HepG2 (cell line): ENCODE results near the gene FARSB. TPM values are rescaled to one million over a fixed set of nuclear protein-coding genes. Genes with fewer than 3 reads are reported as not detected.

Experiments
- ARNT ChIP-seq: fragments of 450-650 bp; IDR thresholded peaks from 2 replicates; pipeline ENCODE4 v1.6.1; 2017
- HMGA1 ChIP-seq: sonication (generic); formaldehyde crosslinking; conservative IDR thresholded peaks from 2 replicates; pipeline ENCODE4 v1.4.0; 2020; ENCODE audit warnings: missing genetic modification reagents
- KMT2B ChIP-seq: IDR thresholded peaks from 2 replicates; pipeline ENCODE4 v1.6.1; 2016; ENCODE audit warnings: missing genetic modification reagents, missing compliant biosample characterization
- MTA3 ChIP-seq: sonication (generic); formaldehyde crosslinking; IDR thresholded peaks from 2 replicates; pipeline ENCODE4 v1.4.0; 2020; ENCODE audit warnings: missing genetic modification reagents
- PCBP2 ChIP-seq: fragments of 200-400 bp; formaldehyde crosslinking; optimal IDR thresholded peaks from 2 replicates; pipeline ENCODE3; 2018; ENCODE audit warnings: low read length, low read depth; ENCODE audit not compliant: poor library complexity, severe bottlenecking
- PPARG ChIP-seq: conservative IDR thresholded peaks from 2 replicates; pipeline ENCODE4 v1.6.1; 2016; ENCODE audit warnings: missing biosample characterization, missing genetic modification reagents
- PTBP1 ChIP-seq: fragments of 200-400 bp; formaldehyde crosslinking; IDR thresholded peaks from 2 replicates; pipeline ENCODE4 v1.6.1; 2018; ENCODE audit warnings: low read length, low read depth; ENCODE audit not compliant: poor library complexity, severe bottlenecking
- ZFP37 ChIP-seq: sonication (generic); formaldehyde crosslinking; IDR thresholded peaks from 2 replicates; pipeline ENCODE4 v1.4.0; 2020; ENCODE audit warnings: missing genetic modification reagents, borderline replicate concordance
- ZFX ChIP-seq: sonication (generic); formaldehyde crosslinking; IDR thresholded peaks from 2 replicates; pipeline ENCODE4 v1.4.0; 2020; ENCODE audit warnings: mild to moderate bottlenecking, low read depth, missing genetic modification reagents, moderate library complexity
- ZMYM2 ChIP-seq: sonication (generic); formaldehyde crosslinking; IDR thresholded peaks from 2 replicates; pipeline ENCODE4 v1.8.0; 2022; ENCODE audit warnings: mild to moderate bottlenecking, missing genetic modification reagents
- ZNF225 ChIP-seq: sonication (generic); formaldehyde crosslinking; IDR thresholded peaks from 2 replicates; pipeline ENCODE4 v1.4.0; 2020; ENCODE audit warnings: mild to moderate bottlenecking, missing genetic modification reagents
- ZNF30 ChIP-seq: sonication (generic); formaldehyde crosslinking; IDR thresholded peaks from 2 replicates; pipeline ENCODE4 v1.5.0; 2020; ENCODE audit warnings: mild to moderate bottlenecking, missing genetic modification reagents
- ZNF331 ChIP-seq: sonication (generic); formaldehyde crosslinking; IDR thresholded peaks from 2 replicates; pipeline ENCODE4 v1.4.0; 2020; ENCODE audit warnings: missing genetic modification reagents
- ZNF761 ChIP-seq: sonication (generic); formaldehyde crosslinking; conservative IDR thresholded peaks from 2 replicates; pipeline ENCODE4 v1.4.0; 2020; ENCODE audit warnings: mild to moderate bottlenecking, missing genetic modification reagents
- polyA plus RNA-seq, 8 experiments: library from polyadenylated mRNA; depleted of rRNA in 3 of 8; stranded (reverse) in 7 of 8; unstranded in 1 of 8; fragments of >200 nt; fragmentation: Illumina TruSeq in 4 of 8; extraction: Trizol in 4 of 8; gene quantifications; 2 replicates each; pipeline versions ENCODE4 v1.2.1 to v1.2.3, GENCODE V29; 2011 to 2016; ENCODE audit warnings: low read depth in 4 of 8, missing spikeins in 1 of 8, mixed read lengths in 1 of 8; ENCODE audit not compliant: insufficient read depth in 1 of 8
- total RNA-seq, 5 experiments: library from RNA; depleted of rRNA; stranded (reverse); fragments of >200 nt; fragmentation: Illumina TruSeq; extraction: Trizol; gene quantifications; 2 replicates each; pipeline ENCODE4 v1.2.3, GENCODE V29; 2016; ENCODE audit warnings: low read depth in 1 of 5
- TF ChIP-seq, protein P1 (sequence below): sonication (generic); formaldehyde crosslinking; IDR thresholded peaks from 2 replicates; pipeline ENCODE4 v1.4.0; 2020; ENCODE audit warnings: mild to moderate bottlenecking, missing genetic modification reagents, borderline replicate concordance
- TF ChIP-seq, protein P2 (sequence below): sonication (generic); formaldehyde crosslinking; IDR thresholded peaks from 2 replicates; pipeline ENCODE4 v1.4.0; 2020; ENCODE audit warnings: mild to moderate bottlenecking, missing genetic modification reagents
- TF ChIP-seq, protein P3 (sequence below): sonication (generic); formaldehyde crosslinking; conservative IDR thresholded peaks from 2 replicates; pipeline ENCODE4 v1.8.0; 2022; ENCODE audit warnings: missing genetic modification reagents
- TF ChIP-seq, protein P4 (sequence below): sonication (generic); formaldehyde crosslinking; IDR thresholded peaks from 2 replicates; pipeline ENCODE4 v1.4.0; 2020; ENCODE audit warnings: mild to moderate bottlenecking, missing genetic modification reagents
- TF ChIP-seq, protein P5 (sequence below): sonication (generic); formaldehyde crosslinking; IDR thresholded peaks from 2 replicates; pipeline ENCODE4 v1.4.0; 2020; ENCODE audit warnings: missing genetic modification reagents

Gene FARSB
- total and polyA plus RNA-seq, 2 of the 13 experiments (the other 11 are each of a cell fraction or from before 2014, with no cell fraction given) = 23.3 to 45.9 TPM

DNA sequence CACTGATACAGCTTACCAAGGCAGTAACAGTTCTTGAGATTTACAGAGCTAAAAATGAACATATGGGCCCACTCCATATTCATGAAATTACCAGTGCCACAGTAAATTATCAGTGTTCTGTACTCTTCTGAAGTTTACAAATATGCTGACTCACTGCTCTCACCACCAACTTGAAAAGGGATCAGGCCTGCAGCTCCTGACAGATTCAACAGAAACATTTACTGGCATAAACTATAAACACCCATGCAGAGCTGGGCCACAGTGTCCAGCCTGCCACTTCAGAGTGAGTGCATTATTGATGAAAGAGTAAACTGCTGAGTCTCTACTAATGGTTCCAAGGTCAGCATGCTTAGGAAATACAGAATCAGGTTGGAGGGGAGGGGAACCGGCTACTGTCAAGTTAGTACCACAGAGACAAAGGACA is 83.1 kb downstream of the FARSB start (continued):
- TF ChIP-seq PCBP2 (no peak), KMT2B (CRISPR knock-in tag) (no peak), PPARG (CRISPR knock-in tag) (no peak), ARNT (no peak), ZNF331 (peak; percentile 96), ZFX (CRISPR knock-in tag) (peak; percentile 51), PTBP1 (no peak), MTA3 (no peak), ZNF761 (no peak), ZNF30 (CRISPR knock-in tag) (no peak), ZFP37 (CRISPR knock-in tag) (no peak), HMGA1 (no peak), ZMYM2 (no peak), ZNF225 (CRISPR knock-in tag) (no peak)
- TF ChIP-seq, protein P1, sequence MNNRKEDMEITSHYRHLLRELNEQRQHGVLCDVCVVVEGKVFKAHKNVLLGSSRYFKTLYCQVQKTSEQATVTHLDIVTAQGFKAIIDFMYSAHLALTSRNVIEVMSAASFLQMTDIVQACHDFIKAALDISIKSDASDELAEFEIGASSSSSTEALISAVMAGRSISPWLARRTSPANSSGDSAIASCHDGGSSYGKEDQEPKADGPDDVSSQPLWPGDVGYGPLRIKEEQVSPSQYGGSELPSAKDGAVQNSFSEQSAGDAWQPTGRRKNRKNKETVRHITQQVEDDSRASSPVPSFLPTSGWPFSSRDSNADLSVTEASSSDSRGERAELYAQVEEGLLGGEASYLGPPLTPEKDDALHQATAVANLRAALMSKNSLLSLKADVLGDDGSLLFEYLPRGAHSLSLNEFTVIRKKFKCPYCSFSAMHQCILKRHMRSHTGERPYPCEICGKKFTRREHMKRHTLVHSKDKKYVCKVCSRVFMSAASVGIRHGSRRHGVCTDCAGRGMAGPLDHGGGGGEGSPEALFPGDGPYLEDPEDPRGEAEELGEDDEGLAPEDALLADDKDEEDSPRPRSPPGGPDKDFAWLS (CRISPR knock-in tag) = no peak
- TF ChIP-seq, protein P2, sequence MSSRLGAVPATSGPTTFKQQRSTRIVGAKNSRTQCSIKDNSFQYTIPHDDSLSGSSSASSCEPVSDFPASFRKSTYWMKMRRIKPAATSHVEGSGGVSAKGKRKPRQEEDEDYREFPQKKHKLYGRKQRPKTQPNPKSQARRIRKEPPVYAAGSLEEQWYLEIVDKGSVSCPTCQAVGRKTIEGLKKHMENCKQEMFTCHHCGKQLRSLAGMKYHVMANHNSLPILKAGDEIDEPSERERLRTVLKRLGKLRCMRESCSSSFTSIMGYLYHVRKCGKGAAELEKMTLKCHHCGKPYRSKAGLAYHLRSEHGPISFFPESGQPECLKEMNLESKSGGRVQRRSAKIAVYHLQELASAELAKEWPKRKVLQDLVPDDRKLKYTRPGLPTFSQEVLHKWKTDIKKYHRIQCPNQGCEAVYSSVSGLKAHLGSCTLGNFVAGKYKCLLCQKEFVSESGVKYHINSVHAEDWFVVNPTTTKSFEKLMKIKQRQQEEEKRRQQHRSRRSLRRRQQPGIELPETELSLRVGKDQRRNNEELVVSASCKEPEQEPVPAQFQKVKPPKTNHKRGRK = no peak
- TF ChIP-seq, protein P3, sequence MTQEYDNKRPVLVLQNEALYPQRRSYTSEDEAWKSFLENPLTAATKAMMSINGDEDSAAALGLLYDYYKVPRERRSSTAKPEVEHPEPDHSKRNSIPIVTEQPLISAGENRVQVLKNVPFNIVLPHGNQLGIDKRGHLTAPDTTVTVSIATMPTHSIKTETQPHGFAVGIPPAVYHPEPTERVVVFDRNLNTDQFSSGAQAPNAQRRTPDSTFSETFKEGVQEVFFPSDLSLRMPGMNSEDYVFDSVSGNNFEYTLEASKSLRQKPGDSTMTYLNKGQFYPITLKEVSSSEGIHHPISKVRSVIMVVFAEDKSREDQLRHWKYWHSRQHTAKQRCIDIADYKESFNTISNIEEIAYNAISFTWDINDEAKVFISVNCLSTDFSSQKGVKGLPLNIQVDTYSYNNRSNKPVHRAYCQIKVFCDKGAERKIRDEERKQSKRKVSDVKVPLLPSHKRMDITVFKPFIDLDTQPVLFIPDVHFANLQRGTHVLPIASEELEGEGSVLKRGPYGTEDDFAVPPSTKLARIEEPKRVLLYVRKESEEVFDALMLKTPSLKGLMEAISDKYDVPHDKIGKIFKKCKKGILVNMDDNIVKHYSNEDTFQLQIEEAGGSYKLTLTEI (CRISPR knock-in tag) = no peak
- TF ChIP-seq, protein P4, sequence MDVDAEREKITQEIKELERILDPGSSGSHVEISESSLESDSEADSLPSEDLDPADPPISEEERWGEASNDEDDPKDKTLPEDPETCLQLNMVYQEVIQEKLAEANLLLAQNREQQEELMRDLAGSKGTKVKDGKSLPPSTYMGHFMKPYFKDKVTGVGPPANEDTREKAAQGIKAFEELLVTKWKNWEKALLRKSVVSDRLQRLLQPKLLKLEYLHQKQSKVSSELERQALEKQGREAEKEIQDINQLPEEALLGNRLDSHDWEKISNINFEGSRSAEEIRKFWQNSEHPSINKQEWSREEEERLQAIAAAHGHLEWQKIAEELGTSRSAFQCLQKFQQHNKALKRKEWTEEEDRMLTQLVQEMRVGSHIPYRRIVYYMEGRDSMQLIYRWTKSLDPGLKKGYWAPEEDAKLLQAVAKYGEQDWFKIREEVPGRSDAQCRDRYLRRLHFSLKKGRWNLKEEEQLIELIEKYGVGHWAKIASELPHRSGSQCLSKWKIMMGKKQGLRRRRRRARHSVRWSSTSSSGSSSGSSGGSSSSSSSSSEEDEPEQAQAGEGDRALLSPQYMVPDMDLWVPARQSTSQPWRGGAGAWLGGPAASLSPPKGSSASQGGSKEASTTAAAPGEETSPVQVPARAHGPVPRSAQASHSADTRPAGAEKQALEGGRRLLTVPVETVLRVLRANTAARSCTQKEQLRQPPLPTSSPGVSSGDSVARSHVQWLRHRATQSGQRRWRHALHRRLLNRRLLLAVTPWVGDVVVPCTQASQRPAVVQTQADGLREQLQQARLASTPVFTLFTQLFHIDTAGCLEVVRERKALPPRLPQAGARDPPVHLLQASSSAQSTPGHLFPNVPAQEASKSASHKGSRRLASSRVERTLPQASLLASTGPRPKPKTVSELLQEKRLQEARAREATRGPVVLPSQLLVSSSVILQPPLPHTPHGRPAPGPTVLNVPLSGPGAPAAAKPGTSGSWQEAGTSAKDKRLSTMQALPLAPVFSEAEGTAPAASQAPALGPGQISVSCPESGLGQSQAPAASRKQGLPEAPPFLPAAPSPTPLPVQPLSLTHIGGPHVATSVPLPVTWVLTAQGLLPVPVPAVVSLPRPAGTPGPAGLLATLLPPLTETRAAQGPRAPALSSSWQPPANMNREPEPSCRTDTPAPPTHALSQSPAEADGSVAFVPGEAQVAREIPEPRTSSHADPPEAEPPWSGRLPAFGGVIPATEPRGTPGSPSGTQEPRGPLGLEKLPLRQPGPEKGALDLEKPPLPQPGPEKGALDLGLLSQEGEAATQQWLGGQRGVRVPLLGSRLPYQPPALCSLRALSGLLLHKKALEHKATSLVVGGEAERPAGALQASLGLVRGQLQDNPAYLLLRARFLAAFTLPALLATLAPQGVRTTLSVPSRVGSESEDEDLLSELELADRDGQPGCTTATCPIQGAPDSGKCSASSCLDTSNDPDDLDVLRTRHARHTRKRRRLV (CRISPR knock-in tag) = no peak
- TF ChIP-seq, protein P5, sequence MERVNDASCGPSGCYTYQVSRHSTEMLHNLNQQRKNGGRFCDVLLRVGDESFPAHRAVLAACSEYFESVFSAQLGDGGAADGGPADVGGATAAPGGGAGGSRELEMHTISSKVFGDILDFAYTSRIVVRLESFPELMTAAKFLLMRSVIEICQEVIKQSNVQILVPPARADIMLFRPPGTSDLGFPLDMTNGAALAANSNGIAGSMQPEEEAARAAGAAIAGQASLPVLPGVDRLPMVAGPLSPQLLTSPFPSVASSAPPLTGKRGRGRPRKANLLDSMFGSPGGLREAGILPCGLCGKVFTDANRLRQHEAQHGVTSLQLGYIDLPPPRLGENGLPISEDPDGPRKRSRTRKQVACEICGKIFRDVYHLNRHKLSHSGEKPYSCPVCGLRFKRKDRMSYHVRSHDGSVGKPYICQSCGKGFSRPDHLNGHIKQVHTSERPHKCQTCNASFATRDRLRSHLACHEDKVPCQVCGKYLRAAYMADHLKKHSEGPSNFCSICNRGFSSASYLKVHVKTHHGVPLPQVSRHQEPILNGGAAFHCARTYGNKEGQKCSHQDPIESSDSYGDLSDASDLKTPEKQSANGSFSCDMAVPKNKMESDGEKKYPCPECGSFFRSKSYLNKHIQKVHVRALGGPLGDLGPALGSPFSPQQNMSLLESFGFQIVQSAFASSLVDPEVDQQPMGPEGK = no peak
